CD14-positive monocyte (primary cell): Measurements from ENCODE around the gene PTCH2. TPM values are rescaled to one million over a fixed set of nuclear protein-coding genes. Genes with fewer than 3 reads are reported as not detected.
"Not testable (repeated sequence)": the region's sequence is repeated elsewhere in the genome, so short reads cannot be mapped to it uniquely, and the experiment has no call there.

Experiments
- DNase-seq, 3 donors: peaks; one replicate each; pipeline ENCODE4 v3.0.0-alpha.2; 2011 to 2022
- H2AFZ ChIP-seq: 2 replicates; pipeline ENCODE4 v1.6.0; 2012; ENCODE audit warnings: mild to moderate bottlenecking, low read depth, low read length, inconsistent platforms; ENCODE audit not compliant: insufficient read depth, poor library complexity, severe bottlenecking
- H3K27ac ChIP-seq, 2 donors: 1 replicate in 1 of 2; 2 replicates in 1 of 2; pipeline ENCODE4 v1.5.1; 2012 to 2013; ENCODE audit warnings: low read length in 2 of 2, control low read depth in 1 of 2, inconsistent platforms in 1 of 2, low read depth in 1 of 2, mild to moderate bottlenecking in 1 of 2
- H3K27me3 ChIP-seq, 2 donors: one replicate each; pipeline versions ENCODE4 v1.6.0 to v1.6.1; 2011 to 2013; ENCODE audit warnings: low read length in 2 of 2; ENCODE audit not compliant: control insufficient read depth in 2 of 2, insufficient read depth in 2 of 2
- H3K36me3 ChIP-seq, 2 donors: replicated peaks in 1 of 2; 1 replicate in 1 of 2; 2 replicates in 1 of 2; pipeline versions ENCODE4 v1.5.1 to v1.6.1; 2012 to 2013; ENCODE audit warnings: low read length in 2 of 2, control low read depth in 1 of 2, inconsistent platforms in 1 of 2, mild to moderate bottlenecking in 1 of 2; ENCODE audit not compliant: insufficient read depth in 2 of 2, control insufficient read depth in 1 of 2
- H3K4me1 ChIP-seq, 2 donors: 1 replicate in 1 of 2; 2 replicates in 1 of 2; pipeline versions ENCODE4 v1.5.1 to v1.6.1; 2012 to 2013; ENCODE audit warnings: low read length in 2 of 2, control low read depth in 1 of 2, inconsistent platforms in 1 of 2, mild to moderate bottlenecking in 1 of 2, moderate library complexity in 1 of 2; ENCODE audit not compliant: insufficient read depth in 2 of 2, control insufficient read depth in 1 of 2
- H3K4me2 ChIP-seq: replicated peaks from 2 replicates; pipeline ENCODE3; 2012; ENCODE audit warnings: low read length, moderate library complexity, mild to moderate bottlenecking; ENCODE audit not compliant: poor library complexity, severe bottlenecking; ENCODE audit errors: extremely low read depth
- H3K4me3 ChIP-seq, 3 experiments: fragments of 200-600 bp in 1 of 3; sonication (generic) in 1 of 3; replicated peaks in 1 of 3; 1 replicate in 2 of 3; 2 replicates in 1 of 3; pipeline ENCODE4 v1.5.1; 2011 to 2013; ENCODE audit warnings: low read length in 3 of 3, mild to moderate bottlenecking in 3 of 3, control low read depth in 2 of 3, low read depth in 2 of 3, inconsistent platforms in 1 of 3, moderate library complexity in 1 of 3
- H3K79me2 ChIP-seq: 2 replicates; pipeline ENCODE4 v1.6.0; 2012; ENCODE audit warnings: mild to moderate bottlenecking, control low read depth, inconsistent platforms, low read length, moderate library complexity; ENCODE audit not compliant: insufficient read depth
- H3K9ac ChIP-seq: 2 replicates; pipeline ENCODE4 v1.6.0; 2017; ENCODE audit warnings: low read length, mild to moderate bottlenecking; ENCODE audit not compliant: insufficient read depth, poor library complexity, severe bottlenecking
- H3K9me3 ChIP-seq, 2 donors: replicated peaks in 1 of 2; 1 replicate in 1 of 2; 2 replicates in 1 of 2; pipeline versions ENCODE4 v1.5.1 to v1.6.1; 2012 to 2013; ENCODE audit warnings: low read length in 2 of 2, control low read depth in 1 of 2; ENCODE audit not compliant: control insufficient read depth in 1 of 2, insufficient read depth in 1 of 2
- H4K20me1 ChIP-seq: 2 replicates; pipeline ENCODE4 v1.6.0; 2012; ENCODE audit warnings: mild to moderate bottlenecking, low read length, control low read depth, moderate library complexity; ENCODE audit not compliant: insufficient read depth
- H3K27ac Mint-ChIP-seq, 7 donors: one replicate each; pipeline ENCODE4 v1.8.0; 2020; ENCODE audit warnings: mild to moderate bottlenecking in 7 of 7, mixed read lengths in 7 of 7, moderate library complexity in 6 of 7, inconsistent platforms in 2 of 7
- H3K27me3 Mint-ChIP-seq, 3 donors: one replicate each; pipeline ENCODE4 v1.8.0; 2021 to 2022; ENCODE audit warnings: low read depth in 3 of 3, mild to moderate bottlenecking in 3 of 3, mixed read lengths in 3 of 3, moderate library complexity in 3 of 3, inconsistent platforms in 1 of 3
- H3K36me3 Mint-ChIP-seq, 2 donors: one replicate each; pipeline ENCODE4 v1.8.0; 2020; ENCODE audit warnings: mixed read lengths in 2 of 2, inconsistent platforms in 1 of 2, mild to moderate bottlenecking in 1 of 2
- H3K4me1 Mint-ChIP-seq: one replicate; pipeline ENCODE4 v1.8.0; 2020; ENCODE audit warnings: mild to moderate bottlenecking, mixed read lengths
- H3K4me3 Mint-ChIP-seq, 2 donors: one replicate each; pipeline ENCODE4 v1.8.0; 2020; ENCODE audit warnings: mild to moderate bottlenecking in 2 of 2, mixed read lengths in 2 of 2, moderate library complexity in 1 of 2
- H3K9me3 Mint-ChIP-seq, 7 donors: one replicate each; pipeline ENCODE4 v1.8.0; 2020 to 2022; ENCODE audit warnings: mixed read lengths in 7 of 7, mild to moderate bottlenecking in 6 of 7, moderate library complexity in 6 of 7, inconsistent platforms in 2 of 7
- CTCF ChIP-seq: fragments of 200-600 bp; IDR thresholded peaks from one replicate; pipeline ENCODE4 v1.8.0; 2022; ENCODE audit warnings: antibody characterized with exemption, mild to moderate bottlenecking
- WGBS: methylation state at CpG from one replicate; pipeline ENCODE4 v1.1.5; 2013; ENCODE audit warnings: missing lambda C conversion rate; ENCODE audit not compliant: insufficient coverage; 5-methylcytosine and 5-hydroxymethylcytosine counted together
- intact Hi-C, 2 donors: fragments of 100-400 bp; cut with micrococcal nuclease; formaldehyde crosslinking; loops; one replicate each; pipeline versions ENCODE4 v1.15.0 to v1.15.1; 2023
- polyA plus RNA-seq, 3 donors: library from polyadenylated mRNA; depleted of rRNA in 1 of 3; unstranded in 2 of 3; stranded (reverse) in 1 of 3; fragments of 300-500 nt in 2 of 3; fragments of >200 nt in 1 of 3; fragmentation: Illumina TruSeq in 2 of 3; gene quantifications; 1 replicate in 2 of 3; 2 replicates in 1 of 3; pipeline ENCODE4 v1.2.3, GENCODE V29; 2012 to 2021

PTCH2 gene
- polyA plus RNA-seq, 3 donors, result 0.18 to 0.71 (median 0.22) TPM

DNA sequence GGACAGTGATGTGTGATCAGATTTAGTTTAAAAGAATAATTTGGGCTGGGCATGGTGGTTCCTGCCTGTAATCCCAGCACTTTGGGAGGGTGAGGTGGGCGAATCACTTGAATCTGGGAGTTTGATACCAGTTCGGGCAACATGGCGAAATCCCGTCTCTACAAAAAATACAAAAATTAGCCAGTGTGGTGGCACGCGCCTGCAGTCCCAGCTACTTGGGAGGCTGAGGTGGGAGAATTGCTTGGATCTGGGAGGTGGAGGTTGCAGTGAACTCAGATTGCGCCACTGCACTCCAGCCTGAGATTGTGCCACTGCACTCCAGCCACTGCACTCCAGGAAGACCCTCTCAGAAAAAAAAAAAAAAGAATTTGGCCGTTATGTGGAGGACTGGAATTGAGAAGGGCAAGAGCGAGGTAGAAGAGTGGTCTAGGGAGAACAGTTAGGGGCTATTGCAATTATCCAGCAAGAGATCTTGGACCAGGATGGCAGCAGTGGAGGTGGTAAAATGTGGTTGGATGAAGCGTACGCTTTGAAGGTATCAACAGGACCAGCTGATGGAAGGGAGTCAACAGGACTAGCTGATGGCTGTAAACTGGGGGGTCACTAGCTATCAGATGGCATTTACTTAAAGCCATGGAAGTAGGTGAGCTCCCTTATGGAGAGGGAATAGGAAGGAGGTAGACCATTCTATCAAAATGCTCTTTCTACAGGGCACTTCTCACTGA is 25.1 kb downstream of the PTCH2 start:
- Histone ChIP-seq H3K4me3 (no peak overlapping the region), H3K4me1 (peaks cover 52 to 55% of the 10 kb centered on the region in 2 donors), H3K36me3 (no peaks in the 10 kb centered on the region), H3K9ac (no peak overlapping the region), H3K27ac (no peak overlapping the region), H3K4me2 (no peak overlapping the region), H3K27me3 (no peaks in the 10 kb centered on the region), H4K20me1 (no peaks in the 10 kb centered on the region), H3K9me3 (no peaks in the 10 kb centered on the region), H3K79me2 (no peaks in the 10 kb centered on the region), H2AFZ (no peak overlapping the region)
- H3K4me3 Mint-ChIP-seq, result peak overlapping the region in 1 of 2 donors; percentile 18
- H3K27me3 Mint-ChIP-seq, result peaks cover 0 to 1% (median under 1%) of the 10 kb centered on the region in 3 donors
- peak overlapping the region; percentile 16 to 100 (median 90) for H3K27ac Mint-ChIP-seq
- peaks cover 6 to 7% of the 10 kb centered on the region in 2 donors for H3K36me3 Mint-ChIP-seq
- peak in 1 of 3 donors; percentile 10 for DNase-seq
- no peaks in the 10 kb centered on the region for H3K9me3 Mint-ChIP-seq
- H3K4me1 Mint-ChIP-seq, result peaks cover 61% of the 10 kb centered on the region
- intact Hi-C loops, result loop anchor here (2.0 kb wide), 1 partner anchor 17 kb away; the partner anchor contains the start of gene PLK3 (in 2 of the 2)
- WGBS, result 94% methylated on average over 8 of the region's 11 CpGs
- TF ChIP-seq CTCF, result no peak

DNA sequence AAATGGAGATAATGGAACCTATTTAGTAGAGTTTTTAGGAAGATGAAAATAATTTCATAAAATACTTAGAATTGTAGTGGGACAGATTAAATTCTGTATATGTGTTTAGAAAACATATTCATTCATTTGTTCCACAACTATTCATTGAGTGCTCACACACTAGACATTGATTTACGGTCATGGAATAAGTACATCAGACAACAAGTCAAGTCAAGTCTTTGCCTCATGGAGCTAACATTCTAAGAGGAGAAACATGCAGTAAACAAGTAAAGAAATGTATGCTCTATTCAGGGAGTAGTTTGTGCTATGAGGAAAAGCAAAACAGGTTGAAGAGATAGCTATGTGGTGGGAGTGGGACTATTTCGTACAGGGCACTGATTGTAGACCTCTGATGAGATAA is 25.7 kb downstream of the PTCH2 start:
- peaks cover 55 to 61% of the 10 kb centered on the region in 2 donors for H3K4me1 ChIP-seq
- no peak overlapping the region for H3K9ac ChIP-seq
- no peak overlapping the region for H3K4me2 ChIP-seq
- 100% methylated on average over 1 of the region's 2 CpGs for WGBS
- H3K36me3 Mint-ChIP-seq, result peaks cover 6 to 7% of the 10 kb centered on the region in 2 donors
- no peaks in the 10 kb centered on the region for H4K20me1 ChIP-seq
- H3K9me3 ChIP-seq, result no peaks in the 10 kb centered on the region
- no peak overlapping the region for H3K4me3 Mint-ChIP-seq
- no peak overlapping the region for H2AFZ ChIP-seq
- H3K27ac ChIP-seq, result no peak overlapping the region
- peaks cover 66% of the 10 kb centered on the region for H3K4me1 Mint-ChIP-seq
- DNase-seq, result no peak
- H3K27me3 ChIP-seq, result no peaks in the 10 kb centered on the region
- no peak for TF ChIP-seq CTCF
- no peaks in the 10 kb centered on the region for H3K9me3 Mint-ChIP-seq
- H3K79me2 ChIP-seq, result no peaks in the 10 kb centered on the region
- no peak overlapping the region for H3K4me3 ChIP-seq
- intact Hi-C loops, result no loop called here
- peak overlapping the region in 1 of 7 donors; percentile 64 for H3K27ac Mint-ChIP-seq
- H3K36me3 ChIP-seq, result no peaks in the 10 kb centered on the region
- peaks cover 0 to 1% (median 0%) of the 10 kb centered on the region in 3 donors for H3K27me3 Mint-ChIP-seq

DNA sequence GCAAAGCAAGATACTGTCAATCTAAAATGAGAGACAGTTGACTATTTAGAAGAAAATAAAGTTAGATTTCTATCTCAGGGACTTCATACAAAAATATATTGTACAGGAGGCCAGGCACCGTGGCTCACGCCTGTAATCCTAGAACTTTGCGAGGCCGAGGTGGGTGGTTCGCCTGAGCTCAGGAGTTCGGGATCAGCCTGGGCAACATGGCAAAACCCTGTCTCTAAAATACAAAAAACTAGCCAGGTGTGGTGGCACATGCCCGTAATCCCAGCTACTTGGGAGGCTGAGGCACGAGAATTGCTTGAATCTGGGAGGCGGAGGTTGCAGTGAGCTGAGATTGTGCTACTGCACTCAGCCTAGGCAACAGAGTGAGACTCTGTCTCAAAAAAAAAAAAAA is 27.1 kb downstream of the PTCH2 start:
- peaks cover 64 to 67% of the 10 kb centered on the region in 2 donors for H3K4me1 ChIP-seq
- H3K27ac ChIP-seq, DNase-seq, H3K27me3 ChIP-seq, intact Hi-C loops, H3K9me3 Mint-ChIP-seq, H3K4me3 ChIP-seq, H3K79me2 ChIP-seq, H2AFZ ChIP-seq, H3K4me2 ChIP-seq, H3K27me3 Mint-ChIP-seq, H3K9ac ChIP-seq, H3K9me3 ChIP-seq, H3K4me3 Mint-ChIP-seq, H4K20me1 ChIP-seq, H3K36me3 ChIP-seq: not testable (repeated sequence)
- Mint-ChIP-seq H3K4me1 (peaks cover 74% of the 10 kb centered on the region), H3K27ac (peak overlapping the region in 3 of 7 donors; percentile 95 to 99 (median 95)), H3K36me3 (peaks cover 6 to 15% of the 10 kb centered on the region in 2 donors)
- WGBS, result 100% methylated on average over 1 of the region's 9 CpGs
